ENCODE measurements around the gene TAAR8.
"Not testable (repeated sequence)": the region's sequence is repeated elsewhere in the genome, so short reads cannot be mapped to it uniquely, and the experiment has no call there.

TAAR8 gene

GRCh38 chr6:132548746-132549463 lies 3.6 kb upstream of the TAAR8 start:
- no peak for DNase-seq

- no peak for DNase-seq
Observed at GRCh38 chr6:132551214-132551613, 1.3 kb upstream of the TAAR8 start.

- DNase-seq, result not testable (repeated sequence)
Observed at GRCh38 chr6:132560087-132560486, 7.6 kb downstream of the TAAR8 start.

- no peak for DNase-seq
Observed at GRCh38 chr6:132566404-132566803, 13.9 kb downstream of the TAAR8 start.

- no peak for DNase-seq
Observed at GRCh38 chr6:132567566-132567965, 15.1 kb downstream of the TAAR8 start.

GRCh38 chr6:132568611-132569010 lies 16.1 kb downstream of the TAAR8 start:
- no peak for DNase-seq

- no peak for DNase-seq
Observed at GRCh38 chr6:132569170-132569569, 16.7 kb downstream of the TAAR8 start.

- DNase-seq, result no peak
Observed at GRCh38 chr6:132570221-132570777, 17.8 kb downstream of the TAAR8 start, which contains the start of gene TAAR6. Gene TAAR6 (plus strand): TSS chr6:132570322. CDS start chr6:132570322, 0 bp downstream.

- no peak for DNase-seq
Observed at GRCh38 chr6:132571774-132572173, 19.3 kb downstream of the TAAR8 start.

GRCh38 chr6:132584698-132585097 lies 32.2 kb downstream of the TAAR8 start:
- DNase-seq, result no peak

- DNase-seq, result no peak
Observed at GRCh38 chr6:132587424-132587823, 35.0 kb downstream of the TAAR8 start.

- no peak for DNase-seq
Observed at GRCh38 chr6:132589454-132589853, 37.0 kb downstream of the TAAR8 start, which contains the start of gene TAAR5. Gene TAAR5 (minus strand): TSS chr6:132589741. CDS start chr6:132589686, 55 bp downstream.

- no peak for DNase-seq
Observed at GRCh38 chr6:132590362-132590761, 37.9 kb downstream of the TAAR8 start.

GRCh38 chr6:132592855-132593254 lies 40.4 kb downstream of the TAAR8 start:
- no peak for DNase-seq

GRCh38 chr6:132596201-132596600 lies 43.7 kb downstream of the TAAR8 start:
- no peak for DNase-seq

GRCh38 chr6:132598473-132598872 lies 46.0 kb downstream of the TAAR8 start:
- DNase-seq, result no peak

GRCh38 chr6:132600900-132601299 lies 48.4 kb downstream of the TAAR8 start:
- not testable (repeated sequence) for DNase-seq

All from COR-L47 (cell line).